A549 (cell line): ENCODE measurements around the gene LDLRAD4. TPM values are rescaled to one million over a fixed set of nuclear protein-coding genes. Genes with fewer than 3 reads are reported as not detected.

Experiments
- ATAC-seq, 2 experiments: fragments of 200-7000 bp in 1 of 2; fragments of >200 bp in 1 of 2; cut with Nextera tagmentation in 1 of 2; cut with Tn5 transposase in 1 of 2; 3 replicates each; pipeline versions ENCODE4 v1.8.0 to v1.9.1; 2018 to 2020; ENCODE audit warnings: mild to moderate bottlenecking in 1 of 2, moderate library complexity in 1 of 2
- CTCF ChIA-PET: fragments of 300-600 bp; sonication (Branson Sonifier 250); formaldehyde crosslinking; extraction: SDS; loops from one replicate; lab custom pipeline; 2021; ENCODE audit warnings: antibody characterized with exemption, inconsistent platforms; lab: Yijun Ruan, JAX
- POLR2A ChIA-PET: fragments of 350-600 bp; formaldehyde crosslinking; extraction: SDS; loops from one replicate; lab custom pipeline; 2021; ENCODE audit warnings: antibody characterized with exemption, inconsistent platforms; lab: Yijun Ruan, JAX
- DNase-seq, 2 experiments: peaks; one replicate each; pipeline versions ENCODE4 v3.0.0 to v3.0.0-alpha.2; 2011 to 2016; ENCODE audit warnings: low read depth in 1 of 2, low spot score in 1 of 2
- FAIRE-seq: peaks from 2 replicates; lab custom pipeline; 2011; peaks lifted over from hg19 to GRCh38; lab: Jason Lieb, UNC
- H3K27ac ChIP-seq, 2 experiments: fragments of >200 bp; sonication (Bioruptor Twin); formaldehyde crosslinking; 3 replicates each; pipeline ENCODE4 v1.5.1; 2016 to 2017
- H3K4me1 ChIP-seq: fragments of >200 bp; sonication (Bioruptor Twin); formaldehyde crosslinking; 3 replicates; pipeline ENCODE4 v1.6.1; 2016
- H3K4me2 ChIP-seq: fragments of >200 bp; sonication (Bioruptor Twin); formaldehyde crosslinking; 3 replicates; pipeline ENCODE4 v1.6.1; 2016
- H3K4me3 ChIP-seq: fragments of >200 bp; sonication (Bioruptor Twin); formaldehyde crosslinking; 3 replicates; pipeline ENCODE4 v1.5.1; 2016
- H3K9me3 ChIP-seq: fragments of >200 bp; sonication (Bioruptor Twin); formaldehyde crosslinking; 3 replicates; pipeline ENCODE4 v1.6.1; 2016
- BHLHE40 ChIP-seq: IDR thresholded peaks from 2 replicates; pipeline ENCODE4 v1.6.1; 2012; ENCODE audit warnings: low read depth, low read length, inconsistent platforms
- CEBPB ChIP-seq, 2 experiments: fragments of >200 bp in 1 of 2; sonication (Bioruptor Twin) in 1 of 2; formaldehyde crosslinking in 1 of 2; IDR thresholded peaks; 2 replicates each; pipeline ENCODE4 v1.6.1; 2012 to 2016
- EHF ChIP-seq: fragments of 250-450 bp; sonication (Bioruptor Pico); IDR thresholded peaks from 2 replicates; pipeline ENCODE4 v1.5.0; 2020; ENCODE audit warnings: mild to moderate bottlenecking
- EHMT2 ChIP-seq: fragments of 200-600 bp; sonication (generic); IDR thresholded peaks from 2 replicates; pipeline ENCODE4 v1.6.1; 2016; ENCODE audit warnings: antibody characterized with exemption, low read depth, mild to moderate bottlenecking, moderate library complexity
- ESRRA ChIP-seq: fragments of 150-350 bp; IDR thresholded peaks from 2 replicates; pipeline ENCODE4 v1.6.1; 2014; ENCODE audit warnings: mild to moderate bottlenecking, low read length, borderline replicate concordance
- FOSB ChIP-seq: fragments of 250-450 bp; sonication (Bioruptor Pico); IDR thresholded peaks from 2 replicates; pipeline ENCODE4 v1.5.0; 2020; ENCODE audit warnings: mild to moderate bottlenecking, moderate library complexity
- HDAC2 ChIP-seq: fragments of 200-600 bp; sonication (generic); IDR thresholded peaks from 2 replicates; pipeline ENCODE4 v1.6.1; 2016
- HOXA7 ChIP-seq: fragments of 250-450 bp; sonication (Bioruptor Pico); IDR thresholded peaks from 2 replicates; pipeline ENCODE4 v1.5.0; 2020; ENCODE audit warnings: mild to moderate bottlenecking, moderate library complexity
- MYC ChIP-seq: IDR thresholded peaks from 2 replicates; pipeline ENCODE4 v1.6.1; 2012; ENCODE audit warnings: mild to moderate bottlenecking, inconsistent platforms, low read length, improper control_type of control experiment, borderline replicate concordance
- NPAS2 ChIP-seq: fragments of 250-450 bp; sonication (Bioruptor Pico); IDR thresholded peaks from 2 replicates; pipeline ENCODE4 v1.8.0; 2022; ENCODE audit warnings: mild to moderate bottlenecking, moderate library complexity, borderline replicate concordance
- RAD21 ChIP-seq, 2 experiments: fragments of >200 bp in 1 of 2; sonication (Bioruptor Twin) in 1 of 2; formaldehyde crosslinking in 1 of 2; IDR thresholded peaks in 1 of 2; conservative IDR thresholded peaks in 1 of 2; 2 replicates in 1 of 2; 3 replicates in 1 of 2; pipeline ENCODE4 v1.6.1; 2012 to 2018; ENCODE audit warnings: inconsistent platforms in 1 of 2
- RCOR1 ChIP-seq: fragments of 150-350 bp; IDR thresholded peaks from 2 replicates; pipeline ENCODE4 v1.6.1; 2014; ENCODE audit warnings: antibody characterized with exemption, low read length, low read depth
- RFX5 ChIP-seq: fragments of 450-650 bp; IDR thresholded peaks from 2 replicates; pipeline ENCODE4 v1.7.1; 2014; ENCODE audit warnings: antibody characterized with exemption, mild to moderate bottlenecking, moderate library complexity
- RNF2 ChIP-seq: fragments of 200-600 bp; sonication (generic); IDR thresholded peaks from 2 replicates; pipeline ENCODE4 v1.6.1; 2016; ENCODE audit warnings: low read depth, mild to moderate bottlenecking, antibody characterized with exemption, moderate library complexity, borderline replicate concordance
- ZC3H11A ChIP-seq: fragments of 450-650 bp; IDR thresholded peaks from 2 replicates; pipeline ENCODE4 v1.6.1; 2014; ENCODE audit warnings: antibody characterized with exemption, mild to moderate bottlenecking
- ZFP36 ChIP-seq: fragments of 450-650 bp; IDR thresholded peaks from 2 replicates; pipeline ENCODE4 v1.6.1; 2014; ENCODE audit warnings: borderline replicate concordance; ENCODE audit not compliant: partially characterized antibody
- ZNF302 ChIP-seq: fragments of 250-450 bp; sonication (Bioruptor Pico); IDR thresholded peaks from 2 replicates; pipeline ENCODE4 v1.9.0; 2021; ENCODE audit warnings: inconsistent platforms, mild to moderate bottlenecking, moderate library complexity
- WGBS: methylation state at CpG from one replicate; pipeline ENCODE4 v1.1.6; 2017; ENCODE audit errors: missing lambda C conversion rate; 5-methylcytosine and 5-hydroxymethylcytosine counted together
- polyA plus RNA-seq, 4 experiments: library from polyadenylated mRNA; depleted of rRNA in 3 of 4; stranded (reverse); fragments of >200 nt; fragmentation: RNase III in 1 of 4; extraction: RNeasy Plus Mini Kit Qiagen cat#74134 plus additional on column Dnase treatment in 1 of 4; gene quantifications; 2 replicates in 3 of 4; 3 replicates in 1 of 4; pipeline ENCODE4 v1.2.3, GENCODE V29; 2011 to 2017
- TF ChIP-seq, protein P1 (sequence below): IDR thresholded peaks from 2 replicates; pipeline ENCODE4 v1.6.1; 2012
- TF ChIP-seq, protein P2 (sequence below): IDR thresholded peaks from 2 replicates; pipeline ENCODE4 v1.6.1; 2012
- TF ChIP-seq, protein P3 (sequence below): fragments of 250-450 bp; sonication (Bioruptor Pico); IDR thresholded peaks from 2 replicates; pipeline ENCODE4 v1.5.0; 2020; ENCODE audit warnings: low read depth, mild to moderate bottlenecking, moderate library complexity
- TF ChIP-seq, protein P4 (sequence below): fragments of 200-600 bp; sonication (generic); IDR thresholded peaks from 2 replicates; pipeline ENCODE4 v1.6.1; 2016; ENCODE audit warnings: antibody characterized with exemption, mild to moderate bottlenecking, moderate library complexity

Gene LDLRAD4
- polyA plus RNA-seq, 2 of the 4 experiments (the other 2 are of a cell fraction): 5.2 to 7.6 TPM

DNA sequence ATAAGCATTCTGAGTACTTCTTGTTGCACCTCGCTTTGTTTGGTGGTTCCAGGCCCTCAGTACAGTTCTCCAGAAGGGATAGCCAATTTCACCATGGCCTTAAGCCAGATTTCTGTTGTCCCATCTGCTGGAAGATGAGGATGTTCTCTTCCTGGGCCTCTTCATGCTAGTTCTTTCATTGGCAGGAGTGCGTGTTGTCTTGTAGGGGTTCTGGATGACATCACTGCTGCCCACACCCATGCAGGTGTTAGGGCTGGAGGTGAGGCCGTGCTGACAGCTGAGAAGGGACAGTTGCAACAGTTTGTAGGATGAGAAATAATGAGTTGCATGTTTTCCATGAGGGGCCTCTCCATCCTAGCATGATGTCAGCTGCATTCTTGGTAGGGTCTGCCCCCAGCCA, 142.9 kb downstream of the LDLRAD4 start:
- Histone ChIP-seq H3K27ac (no peak overlapping the region), H3K4me2 (no peak overlapping the region), H3K4me1 (no peaks in the 10 kb centered on the region), H3K4me3 (no peak overlapping the region), H3K9me3 (no peaks in the 10 kb centered on the region)
- FAIRE-seq (no peak), ATAC-seq (no peak), DNase-seq (no peak)
- WGBS: 51% methylated on average over 3 of the region's 3 CpGs
- ChIA-PET POLR2A (no interaction called here), CTCF (no interaction called here)
- TF ChIP-seq, protein P1, sequence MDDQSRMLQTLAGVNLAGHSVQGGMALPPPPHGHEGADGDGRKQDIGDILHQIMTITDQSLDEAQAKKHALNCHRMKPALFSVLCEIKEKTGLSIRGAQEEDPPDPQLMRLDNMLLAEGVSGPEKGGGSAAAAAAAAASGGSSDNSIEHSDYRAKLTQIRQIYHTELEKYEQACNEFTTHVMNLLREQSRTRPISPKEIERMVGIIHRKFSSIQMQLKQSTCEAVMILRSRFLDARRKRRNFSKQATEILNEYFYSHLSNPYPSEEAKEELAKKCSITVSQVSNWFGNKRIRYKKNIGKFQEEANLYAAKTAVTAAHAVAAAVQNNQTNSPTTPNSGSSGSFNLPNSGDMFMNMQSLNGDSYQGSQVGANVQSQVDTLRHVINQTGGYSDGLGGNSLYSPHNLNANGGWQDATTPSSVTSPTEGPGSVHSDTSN: no peak
- no peak for TF ChIP-seq ZFP36
- TF ChIP-seq RCOR1: no peak
- TF ChIP-seq CEBPB (IDR thresholded peaks at IDR 0.05): no peak
- no peak for TF ChIP-seq RFX5
- TF ChIP-seq RNF2: no peak
- no peak for TF ChIP-seq HOXA7 (CRISPR knock-in tag)
- TF ChIP-seq, protein P2, sequence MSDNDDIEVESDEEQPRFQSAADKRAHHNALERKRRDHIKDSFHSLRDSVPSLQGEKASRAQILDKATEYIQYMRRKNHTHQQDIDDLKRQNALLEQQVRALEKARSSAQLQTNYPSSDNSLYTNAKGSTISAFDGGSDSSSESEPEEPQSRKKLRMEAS: no peak
- TF ChIP-seq ESRRA: no peak
- no peak for TF ChIP-seq HDAC2
- no peak for TF ChIP-seq MYC
- TF ChIP-seq, protein P3, sequence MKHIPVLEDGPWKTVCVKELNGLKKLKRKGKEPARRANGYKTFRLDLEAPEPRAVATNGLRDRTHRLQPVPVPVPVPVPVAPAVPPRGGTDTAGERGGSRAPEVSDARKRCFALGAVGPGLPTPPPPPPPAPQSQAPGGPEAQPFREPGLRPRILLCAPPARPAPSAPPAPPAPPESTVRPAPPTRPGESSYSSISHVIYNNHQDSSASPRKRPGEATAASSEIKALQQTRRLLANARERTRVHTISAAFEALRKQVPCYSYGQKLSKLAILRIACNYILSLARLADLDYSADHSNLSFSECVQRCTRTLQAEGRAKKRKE: no peak
- no peak for TF ChIP-seq ZC3H11A
- TF ChIP-seq, protein P4, sequence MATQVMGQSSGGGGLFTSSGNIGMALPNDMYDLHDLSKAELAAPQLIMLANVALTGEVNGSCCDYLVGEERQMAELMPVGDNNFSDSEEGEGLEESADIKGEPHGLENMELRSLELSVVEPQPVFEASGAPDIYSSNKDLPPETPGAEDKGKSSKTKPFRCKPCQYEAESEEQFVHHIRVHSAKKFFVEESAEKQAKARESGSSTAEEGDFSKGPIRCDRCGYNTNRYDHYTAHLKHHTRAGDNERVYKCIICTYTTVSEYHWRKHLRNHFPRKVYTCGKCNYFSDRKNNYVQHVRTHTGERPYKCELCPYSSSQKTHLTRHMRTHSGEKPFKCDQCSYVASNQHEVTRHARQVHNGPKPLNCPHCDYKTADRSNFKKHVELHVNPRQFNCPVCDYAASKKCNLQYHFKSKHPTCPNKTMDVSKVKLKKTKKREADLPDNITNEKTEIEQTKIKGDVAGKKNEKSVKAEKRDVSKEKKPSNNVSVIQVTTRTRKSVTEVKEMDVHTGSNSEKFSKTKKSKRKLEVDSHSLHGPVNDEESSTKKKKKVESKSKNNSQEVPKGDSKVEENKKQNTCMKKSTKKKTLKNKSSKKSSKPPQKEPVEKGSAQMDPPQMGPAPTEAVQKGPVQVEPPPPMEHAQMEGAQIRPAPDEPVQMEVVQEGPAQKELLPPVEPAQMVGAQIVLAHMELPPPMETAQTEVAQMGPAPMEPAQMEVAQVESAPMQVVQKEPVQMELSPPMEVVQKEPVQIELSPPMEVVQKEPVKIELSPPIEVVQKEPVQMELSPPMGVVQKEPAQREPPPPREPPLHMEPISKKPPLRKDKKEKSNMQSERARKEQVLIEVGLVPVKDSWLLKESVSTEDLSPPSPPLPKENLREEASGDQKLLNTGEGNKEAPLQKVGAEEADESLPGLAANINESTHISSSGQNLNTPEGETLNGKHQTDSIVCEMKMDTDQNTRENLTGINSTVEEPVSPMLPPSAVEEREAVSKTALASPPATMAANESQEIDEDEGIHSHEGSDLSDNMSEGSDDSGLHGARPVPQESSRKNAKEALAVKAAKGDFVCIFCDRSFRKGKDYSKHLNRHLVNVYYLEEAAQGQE: no peak
- TF ChIP-seq BHLHE40: no peak
- TF ChIP-seq ZNF302 (CRISPR knock-in tag): no peak
- no peak for TF ChIP-seq RAD21 (conservative IDR thresholded peaks at IDR 0.05 in 1 of 2, IDR thresholded peaks at IDR 0.05 in 1 of 2)

DNA sequence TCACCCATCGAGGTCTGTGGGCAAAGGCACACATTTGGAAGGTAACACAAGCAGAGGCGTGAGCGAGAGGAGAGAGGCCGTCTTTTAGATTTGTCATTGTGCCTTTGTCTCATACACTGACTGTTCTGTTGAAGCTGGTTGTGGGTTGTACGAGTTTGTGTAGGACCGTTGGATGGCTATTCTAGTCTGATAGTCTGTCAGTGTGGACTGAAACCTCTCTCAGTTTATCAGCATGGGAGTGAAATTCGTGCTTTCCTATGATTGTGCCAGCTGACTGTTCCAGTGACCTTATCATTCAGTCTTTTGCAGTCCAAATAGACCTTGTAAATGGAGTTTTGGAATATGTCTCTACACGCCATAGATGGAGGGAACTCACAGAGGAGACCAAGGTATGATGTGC, 143.5 kb downstream of the LDLRAD4 start:
- TF ChIP-seq, protein P1: no peak
- no peak for TF ChIP-seq ZNF302 (CRISPR knock-in tag)
- no peak for TF ChIP-seq EHF
- no peak for TF ChIP-seq NPAS2
- no peak for TF ChIP-seq FOSB (CRISPR knock-in tag)
- TF ChIP-seq, protein P4: no peak
- TF ChIP-seq ZC3H11A: no peak
- no peak for TF ChIP-seq EHMT2
- Histone ChIP-seq H3K4me1 (no peaks in the 10 kb centered on the region), H3K27ac (no peak overlapping the region), H3K4me3 (no peak overlapping the region), H3K4me2 (no peak overlapping the region), H3K9me3 (no peaks in the 10 kb centered on the region)
- no peak for DNase-seq
- POLR2A ChIA-PET: no interaction called here
- CTCF ChIA-PET: no interaction called here
- ATAC-seq: no peak
- FAIRE-seq: no peak
- WGBS: 58% methylated on average over 8 of the region's 8 CpGs
